ACHN (cell line): ENCODE measurements around the gene PCCA.
"Not testable (repeated sequence)": the region's sequence is repeated elsewhere in the genome, so short reads cannot be mapped to it uniquely, and the experiment has no call there.

Source experiments
- DNase-seq: peaks from one replicate; pipeline ENCODE4 v3.0.0-alpha.2; 2015
- in situ Hi-C: cut with HindIII; loops from 2 replicates; pipeline ENCODE4 v1.10.0; 2017; ENCODE audit warnings: low sequenced_read_pairs, low pct_ligation_motif_present, low pct_unique_long_range_greater_than_20kb

PCCA gene

GRCh38 chr13:100212904-100213553 lies 124.1 kb downstream of the PCCA start:
- no peak for DNase-seq
- in situ Hi-C loops: no loop called here

- no peak for DNase-seq
- in situ Hi-C loops: no loop called here
Observed at GRCh38 chr13:100213576-100213975, 124.7 kb downstream of the PCCA start.

- in situ Hi-C loops: no loop called here
- no peak for DNase-seq
Observed at GRCh38 chr13:100214886-100215285, 126.0 kb downstream of the PCCA start.

- DNase-seq: no peak
- in situ Hi-C loops: no loop called here
Observed at GRCh38 chr13:100221166-100221565, 132.3 kb downstream of the PCCA start.

- DNase-seq, in situ Hi-C loops: not testable (repeated sequence)
Observed at GRCh38 chr13:100223966-100224530, 135.2 kb downstream of the PCCA start.

GRCh38 chr13:100229603-100230002 lies 140.7 kb downstream of the PCCA start:
- in situ Hi-C loops: no loop called here
- no peak for DNase-seq

- in situ Hi-C loops: no loop called here
- DNase-seq: no peak
Observed at GRCh38 chr13:100230769-100231149, 141.9 kb downstream of the PCCA start.

- no peak for DNase-seq
Observed at GRCh38 chr13:100231176-100231575, 142.3 kb downstream of the PCCA start.

GRCh38 chr13:100234006-100234405 lies 145.1 kb downstream of the PCCA start:
- DNase-seq: no peak
- in situ Hi-C loops: no loop called here

More at GRCh38 chr13:100231176-100231575, 142.3 kb downstream of the PCCA start:
- in situ Hi-C loops: no loop called here

- peak; percentile 40 for DNase-seq
- in situ Hi-C loops: no loop called here
Observed at GRCh38 chr13:100234524-100235136, 145.7 kb downstream of the PCCA start.

GRCh38 chr13:100235311-100235901 lies 146.5 kb downstream of the PCCA start:
- in situ Hi-C loops: no loop called here
- peak; percentile 62 for DNase-seq

GRCh38 chr13:100240109-100240779 lies 151.4 kb downstream of the PCCA start:
- DNase-seq: no peak
- in situ Hi-C loops: no loop called here

GRCh38 chr13:100244431-100244830 lies 155.5 kb downstream of the PCCA start:
- no peak for DNase-seq

GRCh38 chr13:100245104-100245503 lies 156.2 kb downstream of the PCCA start:
- DNase-seq: no peak

More at GRCh38 chr13:100244431-100244830, 155.5 kb downstream of the PCCA start:
- in situ Hi-C loops: no loop called here

GRCh38 chr13:100247937-100248336 lies 159.0 kb downstream of the PCCA start:
- DNase-seq: no peak
- in situ Hi-C loops: no loop called here

More at GRCh38 chr13:100245104-100245503, 156.2 kb downstream of the PCCA start:
- in situ Hi-C loops: no loop called here

GRCh38 chr13:100254002-100254401 lies 165.1 kb downstream of the PCCA start:
- DNase-seq: no peak

GRCh38 chr13:100262404-100262803 lies 173.5 kb downstream of the PCCA start:
- no peak for DNase-seq
- in situ Hi-C loops: no loop called here

More at GRCh38 chr13:100254002-100254401, 165.1 kb downstream of the PCCA start:
- in situ Hi-C loops: no loop called here

- DNase-seq: no peak
- in situ Hi-C loops: no loop called here
Observed at GRCh38 chr13:100266026-100266425, 177.1 kb downstream of the PCCA start.

- DNase-seq: no peak
- in situ Hi-C loops: no loop called here
Observed at GRCh38 chr13:100269837-100270236, 180.9 kb downstream of the PCCA start.
